ENCODE results near the gene SCCPDH.

GRCh38 chr1:246782120-246782900 is 58.1 kb downstream of the SCCPDH start:
- TF ChIP-seq ATF7 (IDR thresholded peaks at IDR 0.05) = no peak
- no peak for TF ChIP-seq ATF7 (CRISPR knock-in tag; IDR thresholded peaks at IDR 0.05)
- no peak for TF ChIP-seq TFAP4 (IDR thresholded peaks at IDR 0.05; ENCODE audit: borderline replicate concordance, low read depth)
- TF ChIP-seq FIP1L1 (IDR thresholded peaks at IDR 0.05; ENCODE audit: borderline replicate concordance, insufficient read depth, low read depth, low read length) = no peak
- no peak for TF ChIP-seq FOXP4 (CRISPR knock-in tag; IDR thresholded peaks at IDR 0.05)
- no peak for TF ChIP-seq ZNF232 (CRISPR knock-in tag; IDR thresholded peaks at IDR 0.05; ENCODE audit: borderline replicate concordance)
- no peak for TF ChIP-seq SATB2 (CRISPR knock-in tag; IDR thresholded peaks at IDR 0.05)
- TF ChIP-seq REST (IDR thresholded peaks at IDR 0.05; ENCODE audit: borderline replicate concordance in 1 of 2, low read depth in 1 of 2, low read length in 2 of 2) = no peak
- TF ChIP-seq ZNF296 (CRISPR knock-in tag; conservative IDR thresholded peaks at IDR 0.05) = no peak
- TF ChIP-seq POLR2A (IDR thresholded peaks at IDR 0.05; ENCODE audit: insufficient read depth in 1 of 2, low read depth in 2 of 2, low read length in 2 of 2) = no peak
- no peak for TF ChIP-seq CTCF (CRISPR knock-in tag; IDR thresholded peaks at IDR 0.05)
- no peak for TF ChIP-seq ZBTB46 (CRISPR knock-in tag; IDR thresholded peaks at IDR 0.05; ENCODE audit: borderline replicate concordance)

Measured in HepG2 (cell line).